GM21576 (cell line): ENCODE data around the gene PLA2R1.

Experiments
- ATAC-seq: cut with Tn5 transposase; IDR thresholded peaks from one replicate; pipeline ENCODE4 v1.9.1; 2021; ENCODE audit warnings: mild to moderate bottlenecking, moderate library complexity; ENCODE audit not compliant: unreplicated experiment

The PLA2R1 gene

DNA sequence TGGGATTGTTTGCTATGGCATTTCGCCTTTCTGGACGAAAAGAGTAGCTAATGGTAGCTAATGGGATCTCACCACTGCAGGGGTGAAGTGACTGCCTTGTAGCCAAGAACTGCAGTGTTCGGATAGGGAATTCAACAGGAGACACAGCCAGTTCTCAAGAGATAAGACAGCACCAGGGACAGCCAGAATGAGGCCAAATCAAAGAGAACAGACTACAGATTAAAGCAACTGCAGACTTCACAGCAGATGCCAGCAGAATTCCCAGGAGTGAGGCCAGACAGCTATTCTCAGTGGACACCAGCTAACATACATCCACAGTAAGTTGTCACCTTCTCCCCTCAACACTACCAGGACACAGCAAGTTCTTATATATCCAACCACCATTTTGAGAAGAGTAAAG lies 124.0 kb downstream of the PLA2R1 start:
- ATAC-seq: no peak

DNA sequence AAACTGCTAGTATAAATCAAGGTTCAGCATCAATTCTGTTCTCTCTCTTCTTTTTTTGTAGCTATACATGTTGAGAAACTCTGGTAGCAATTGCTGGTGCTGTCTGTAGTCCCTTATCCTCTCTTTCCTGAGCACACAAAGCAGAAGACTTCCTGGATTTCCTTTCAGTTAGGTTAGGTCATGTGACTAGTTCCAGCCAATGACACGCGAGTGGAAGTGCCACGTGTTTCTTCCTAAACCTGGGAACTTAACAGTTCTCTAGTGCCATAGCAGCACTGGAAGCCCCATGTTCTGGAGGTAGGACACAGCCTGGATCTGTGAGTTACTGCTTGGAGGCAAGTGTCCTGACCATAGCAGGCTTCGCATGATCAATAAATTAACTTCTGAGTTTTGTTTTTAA lies 125.9 kb downstream of the PLA2R1 start:
- ATAC-seq: no peak

DNA sequence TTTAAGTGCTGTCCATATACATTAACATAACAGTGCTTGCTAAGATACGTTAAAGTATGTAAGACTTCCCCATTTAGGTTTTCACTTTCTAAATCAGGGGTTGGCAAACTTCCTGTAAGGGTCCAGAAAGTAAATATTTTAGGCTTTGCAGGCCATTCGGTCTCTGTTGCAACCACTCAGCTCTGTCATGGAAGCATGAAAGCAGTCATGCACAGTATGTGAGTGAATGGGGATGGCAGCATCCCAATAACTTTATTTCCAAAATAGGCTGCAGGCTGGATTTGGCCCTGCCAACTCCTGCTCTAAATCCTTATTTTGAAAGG lies 128.7 kb downstream of the PLA2R1 start:
- peak; percentile 94 for ATAC-seq

DNA sequence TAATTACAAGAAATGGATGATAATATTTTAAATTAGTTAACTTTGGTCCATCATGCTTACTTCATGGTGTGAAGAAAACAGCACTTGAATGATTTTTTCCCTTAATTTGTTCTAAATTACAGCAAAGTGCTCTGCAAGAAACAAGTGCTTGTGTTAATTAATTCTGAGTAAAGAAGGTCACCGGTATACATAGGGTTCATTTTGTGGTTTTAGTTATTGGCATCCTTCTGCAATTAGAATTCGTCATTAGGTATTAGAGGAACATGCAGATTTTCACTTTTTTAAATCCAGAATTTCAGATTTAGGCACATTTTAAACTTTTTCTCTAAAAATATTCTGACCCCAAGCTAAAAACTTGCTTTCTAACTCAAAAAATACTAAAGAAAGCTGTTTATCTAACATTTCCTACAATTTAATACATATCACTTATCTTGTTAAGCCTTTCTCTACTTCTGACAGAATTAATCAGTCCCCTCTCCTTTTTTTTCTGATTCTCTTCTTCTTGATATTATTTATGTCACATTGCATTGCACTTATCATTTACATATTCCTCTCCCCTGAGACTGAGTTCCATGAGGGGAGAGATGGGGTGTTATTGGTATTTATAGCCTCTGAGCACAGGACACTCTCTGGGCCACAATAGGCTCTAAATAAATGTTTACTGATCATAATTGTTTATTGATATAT lies 129.2 kb downstream of the PLA2R1 start:
- no peak for ATAC-seq

DNA sequence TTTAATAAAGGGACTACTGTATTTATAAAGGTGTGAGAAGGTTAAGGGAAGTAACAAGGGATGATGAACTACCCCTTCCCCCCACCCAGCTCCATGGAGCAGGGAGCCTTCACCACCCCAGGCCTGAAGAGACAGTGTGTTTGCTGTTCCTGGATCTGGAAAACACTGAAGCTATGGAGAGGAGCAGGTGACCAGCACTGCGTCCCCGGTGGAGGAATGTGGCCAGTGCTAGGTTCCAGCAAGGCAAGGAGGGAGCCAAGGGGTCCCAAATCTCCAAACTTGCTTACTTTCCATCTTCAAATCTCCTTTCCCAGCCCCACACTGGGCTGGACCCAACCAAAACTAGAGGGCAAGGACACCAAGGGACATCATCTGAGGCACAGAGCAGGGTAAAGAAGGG lies 135.7 kb downstream of the PLA2R1 start:
- no peak for ATAC-seq

DNA sequence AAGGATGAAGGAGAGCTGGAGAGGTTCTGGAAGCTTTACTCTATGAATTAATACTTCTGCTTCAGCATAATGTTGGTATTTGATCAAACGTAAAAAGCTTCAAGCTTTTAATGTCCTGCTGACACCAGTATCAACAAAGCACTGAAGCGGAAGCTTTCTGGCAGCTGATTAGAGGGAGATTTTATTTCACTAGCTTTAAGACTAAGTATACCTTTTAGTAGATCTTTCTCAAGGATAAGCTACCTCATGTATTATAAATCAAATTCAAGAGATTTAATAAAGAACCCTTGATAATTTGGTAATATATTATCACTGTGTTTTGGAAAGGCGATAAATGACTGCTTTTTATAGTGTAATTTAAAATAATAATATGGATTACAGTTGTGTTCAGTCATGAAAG lies 136.4 kb downstream of the PLA2R1 start:
- no peak for ATAC-seq

DNA sequence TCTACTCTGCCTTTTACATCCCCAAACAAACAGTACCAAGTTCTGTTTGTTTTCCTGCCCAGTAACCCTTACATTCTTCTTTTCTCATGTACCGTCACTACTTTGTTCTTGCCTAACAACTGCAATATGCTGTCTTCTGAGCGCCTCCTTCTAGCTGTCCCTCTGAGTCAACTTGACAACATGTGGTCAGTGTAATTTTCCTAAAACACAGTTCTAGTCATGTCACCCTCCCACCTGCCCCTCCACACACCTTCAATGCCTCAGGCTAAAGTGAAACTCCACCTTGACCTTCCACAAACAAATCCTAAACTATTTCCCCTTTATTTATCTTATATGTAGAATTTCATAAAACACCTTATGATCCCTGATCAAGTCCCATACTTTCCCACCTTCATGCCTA lies 139.9 kb downstream of the PLA2R1 start:
- peak; percentile 50 for ATAC-seq

DNA sequence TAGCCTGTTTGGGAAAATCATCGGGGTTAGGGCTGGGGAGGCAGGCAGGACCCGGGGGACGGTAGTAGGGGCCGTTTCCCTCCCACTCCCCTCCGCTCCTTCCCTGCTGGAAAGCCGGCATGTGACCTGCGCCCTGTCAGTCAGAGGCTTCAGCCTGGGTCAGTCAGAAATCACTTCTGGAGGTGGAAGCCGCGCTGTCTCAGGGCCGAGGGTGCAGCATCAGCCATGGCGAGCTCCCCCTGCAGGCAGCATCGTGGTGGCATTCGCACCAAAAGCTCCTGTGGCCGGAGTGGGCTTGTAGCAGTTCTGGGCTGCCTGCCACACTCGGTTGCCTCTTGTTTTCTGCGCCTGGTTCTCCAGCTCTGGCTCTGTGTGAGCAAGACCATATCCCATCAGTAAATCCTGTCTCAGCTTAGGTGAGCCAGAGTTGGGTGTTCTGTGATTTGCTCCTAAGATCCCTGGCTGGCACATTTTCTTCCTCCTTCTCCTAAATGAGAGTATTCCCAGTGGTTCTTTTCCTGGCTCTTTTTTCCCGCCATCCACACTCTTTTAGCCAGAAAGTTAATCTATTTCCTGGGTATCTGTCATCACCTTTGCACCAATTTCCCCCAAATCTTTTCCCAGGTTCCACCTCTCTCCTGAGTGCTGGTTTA lies 140.5 kb downstream of the PLA2R1 start:
- ATAC-seq: peak; percentile 92

DNA sequence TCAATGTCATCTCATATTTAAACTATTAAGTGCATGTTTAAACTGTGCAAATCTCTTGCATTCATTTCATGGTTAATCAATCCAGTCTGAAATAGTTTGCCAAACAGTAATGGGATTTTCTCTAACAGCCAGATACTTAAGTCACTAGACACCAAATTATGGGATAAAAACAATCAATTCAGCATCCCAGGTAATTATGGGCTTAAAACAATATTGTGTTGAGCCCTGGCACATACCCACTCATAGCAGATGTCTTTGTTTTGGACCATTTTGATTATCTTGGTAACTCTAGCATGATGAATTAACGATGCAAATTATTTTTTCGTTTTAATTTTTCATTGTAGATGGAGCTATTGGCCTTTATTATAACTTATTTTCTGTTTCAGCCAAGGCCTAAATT lies 145.9 kb downstream of the PLA2R1 start:
- no peak for ATAC-seq

DNA sequence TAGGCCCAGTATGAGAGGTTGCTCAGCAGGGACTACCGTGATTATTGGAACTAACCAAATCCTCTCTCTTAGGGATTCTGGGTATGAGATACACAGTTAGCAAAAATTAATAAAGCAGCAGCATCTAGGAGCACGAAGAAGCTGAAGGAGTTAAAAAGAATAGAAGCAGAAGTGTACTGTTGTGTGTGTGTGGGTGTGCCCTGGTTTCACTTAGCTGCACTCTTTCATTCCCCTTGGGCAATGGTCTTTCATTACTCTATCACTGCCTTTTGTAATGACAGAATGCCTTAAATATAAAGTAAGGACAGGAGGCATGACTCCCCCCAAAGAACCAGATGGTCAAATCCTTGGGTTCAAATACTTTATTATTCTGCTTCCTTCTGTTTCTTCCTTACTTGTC lies 148.5 kb downstream of the PLA2R1 start:
- no peak for ATAC-seq

DNA sequence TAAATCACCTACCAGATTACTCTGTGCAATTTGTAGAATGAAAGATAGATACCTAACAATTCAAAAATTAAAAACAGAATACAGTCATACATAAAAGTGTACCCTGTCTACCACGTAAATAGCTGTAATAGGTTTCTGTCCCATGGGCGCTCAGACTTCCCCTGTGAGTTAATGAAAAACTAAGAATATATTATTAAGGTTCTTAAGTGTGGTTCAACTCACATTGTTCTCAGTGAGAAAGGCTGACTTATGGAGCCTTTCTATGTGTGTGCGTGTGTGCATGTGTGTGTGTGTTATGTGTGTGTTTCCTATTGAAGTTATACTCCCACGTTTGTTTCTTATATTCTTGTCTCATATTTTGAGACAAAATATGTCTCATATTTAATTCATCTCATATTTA lies 149.8 kb downstream of the PLA2R1 start:
- ATAC-seq: no peak

DNA sequence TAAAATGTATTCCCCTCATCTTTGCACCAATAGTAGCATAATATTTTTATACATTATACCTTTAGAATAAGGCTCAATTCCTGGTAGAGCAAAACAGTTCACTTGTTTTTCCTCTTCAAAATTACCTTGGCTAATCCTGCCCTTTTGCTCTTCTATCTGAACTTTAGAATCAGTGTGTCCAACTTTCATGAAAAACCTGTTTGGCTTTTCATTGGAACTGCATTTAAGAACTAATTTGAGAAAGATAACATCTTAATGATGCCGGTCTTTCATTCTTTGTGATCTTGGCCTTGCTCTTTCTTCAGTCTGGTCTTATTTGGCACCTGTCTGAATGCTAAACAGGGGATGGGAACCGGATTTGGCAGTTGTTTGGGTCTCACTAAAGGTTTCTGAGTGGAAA lies 151.5 kb downstream of the PLA2R1 start:
- ATAC-seq: no peak

DNA sequence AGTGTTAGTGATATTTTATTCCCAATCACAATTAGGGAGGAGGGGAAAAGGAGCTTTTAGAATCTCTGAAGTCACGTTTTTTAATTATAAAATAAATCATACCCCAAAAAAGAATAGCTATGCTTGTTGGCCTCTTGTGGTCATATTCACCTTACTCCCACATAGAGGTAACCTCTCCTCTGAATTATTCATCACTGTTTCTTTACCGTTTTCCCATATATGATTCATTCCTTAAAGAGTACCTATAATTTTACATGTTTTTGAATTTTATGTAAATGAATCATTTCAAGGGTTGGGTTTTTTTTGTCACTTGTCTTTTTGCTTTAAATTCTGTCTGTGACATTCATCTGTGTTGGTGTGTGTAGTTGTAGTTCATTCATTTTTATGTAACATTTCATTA lies 153.8 kb downstream of the PLA2R1 start:
- ATAC-seq: no peak

DNA sequence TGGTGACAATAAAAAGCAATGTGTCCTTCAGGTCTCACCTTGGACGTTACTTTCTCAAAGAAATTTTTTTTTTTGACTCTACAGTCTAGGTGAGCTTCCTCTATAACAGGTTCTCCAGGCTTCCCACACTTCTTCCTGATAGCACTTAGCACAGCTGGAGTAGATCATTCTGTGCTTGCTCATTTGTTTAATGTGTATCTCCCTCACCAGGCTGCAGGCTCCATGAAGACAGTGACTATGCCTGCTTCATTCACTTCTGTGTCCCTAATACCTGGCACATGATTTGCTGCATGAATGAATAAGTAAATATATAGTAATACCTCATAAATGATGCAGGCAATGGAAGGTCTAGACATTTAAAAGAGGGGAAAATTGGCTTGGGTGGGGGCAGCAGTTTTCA lies 154.5 kb downstream of the PLA2R1 start:
- no peak for ATAC-seq

DNA sequence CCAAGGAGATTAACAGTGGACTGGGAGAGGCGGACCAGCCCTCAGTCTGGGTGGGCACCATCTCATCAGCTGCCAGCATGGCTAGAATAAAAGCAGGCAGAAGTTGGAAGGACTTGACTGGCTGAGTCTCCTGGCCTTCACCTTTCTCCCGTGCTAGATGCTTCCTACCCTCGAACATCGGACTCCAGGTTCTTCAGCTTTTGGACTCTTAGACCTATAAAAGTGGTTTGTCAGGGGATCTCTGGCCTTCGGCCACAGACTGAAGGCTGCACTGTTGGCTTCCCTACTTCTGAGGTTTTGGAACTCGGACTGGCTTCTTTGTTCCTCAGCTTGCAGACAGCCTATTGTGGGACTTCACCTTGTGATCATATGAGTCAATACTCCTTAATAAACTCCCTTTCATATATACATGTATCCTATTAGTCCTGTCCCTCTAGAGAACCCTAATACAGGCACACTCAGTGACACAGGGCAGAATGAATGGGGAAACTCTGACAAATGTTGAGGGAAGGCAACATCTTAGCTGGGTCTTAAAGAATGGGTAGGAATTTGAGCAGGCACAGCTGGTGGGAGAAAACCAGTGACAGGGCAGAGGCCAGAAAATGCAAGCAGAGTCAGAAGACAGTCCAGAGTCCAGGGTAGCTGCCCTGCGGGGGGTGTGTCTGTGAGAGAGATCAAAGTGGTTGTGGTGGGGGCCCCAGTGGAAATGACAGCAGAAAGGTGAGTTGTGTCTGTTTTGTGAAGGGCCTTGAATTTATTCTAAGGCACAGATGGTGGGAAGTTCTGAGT lies 156.3 kb downstream of the PLA2R1 start:
- no peak for ATAC-seq

DNA sequence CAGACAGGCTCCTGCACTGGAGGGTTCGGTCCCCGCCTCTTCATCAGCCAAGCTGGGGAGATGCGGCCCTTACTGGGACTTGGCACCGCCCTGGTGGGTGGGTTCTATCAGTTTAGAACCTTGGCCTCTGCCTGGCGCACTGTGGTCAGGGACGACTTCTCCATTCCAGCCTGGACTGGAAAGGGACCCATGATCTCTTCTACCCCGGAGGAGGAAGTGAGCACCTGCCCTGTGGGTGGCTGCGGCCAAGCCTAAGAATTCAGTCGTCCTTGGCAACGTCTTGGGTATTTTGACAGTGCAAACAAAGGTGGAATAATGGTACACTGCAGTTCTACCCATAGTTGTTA lies 157.5 kb downstream of the PLA2R1 start:
- ATAC-seq: peak; percentile 45

DNA sequence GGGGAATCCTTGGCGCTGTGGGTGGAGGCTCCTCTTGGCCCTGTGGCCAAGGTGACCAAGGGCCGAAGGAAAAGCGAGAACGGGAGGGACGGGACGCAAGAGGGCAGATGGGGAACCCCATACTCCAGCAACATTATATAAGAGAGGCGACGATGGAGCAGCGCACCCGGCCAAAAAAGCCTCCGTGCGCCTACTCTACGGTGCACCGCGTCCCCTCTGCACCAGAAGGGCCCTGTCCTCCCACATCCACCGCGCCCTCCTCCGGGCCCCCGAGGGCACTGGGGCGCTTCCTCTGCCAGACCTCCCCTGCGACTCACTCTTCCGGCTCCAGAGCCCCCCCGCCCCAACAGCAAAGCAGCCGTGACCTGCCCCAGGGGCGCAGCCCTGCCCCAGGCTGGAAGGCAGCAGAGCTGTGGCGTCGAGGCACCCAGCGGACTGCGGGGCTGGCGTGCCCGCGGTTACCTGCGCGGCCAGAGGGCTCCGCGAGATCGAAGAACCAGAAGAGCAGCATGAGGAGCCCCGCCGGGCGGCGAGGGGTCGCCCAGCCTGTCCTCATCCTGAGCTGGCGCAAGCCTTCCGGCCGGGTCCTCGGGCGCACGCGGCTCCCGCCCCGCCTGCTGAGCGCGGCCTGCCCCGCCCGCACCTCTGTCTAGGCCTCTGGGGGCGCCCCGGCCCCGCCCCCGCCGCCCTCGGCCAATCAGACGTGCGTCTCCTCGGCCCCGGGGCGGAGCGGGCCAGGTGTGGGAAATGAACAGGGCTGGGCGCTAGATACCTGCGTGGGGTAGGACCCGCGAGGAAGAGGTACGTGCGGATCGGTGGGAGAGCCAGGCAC lies 158.1 kb downstream of the PLA2R1 start, which contains the start of gene LY75:
Gene LY75, minus strand, starts transcription at position 630 of the 832 bp plus-strand sequence.
- peak; percentile 74 for ATAC-seq

DNA sequence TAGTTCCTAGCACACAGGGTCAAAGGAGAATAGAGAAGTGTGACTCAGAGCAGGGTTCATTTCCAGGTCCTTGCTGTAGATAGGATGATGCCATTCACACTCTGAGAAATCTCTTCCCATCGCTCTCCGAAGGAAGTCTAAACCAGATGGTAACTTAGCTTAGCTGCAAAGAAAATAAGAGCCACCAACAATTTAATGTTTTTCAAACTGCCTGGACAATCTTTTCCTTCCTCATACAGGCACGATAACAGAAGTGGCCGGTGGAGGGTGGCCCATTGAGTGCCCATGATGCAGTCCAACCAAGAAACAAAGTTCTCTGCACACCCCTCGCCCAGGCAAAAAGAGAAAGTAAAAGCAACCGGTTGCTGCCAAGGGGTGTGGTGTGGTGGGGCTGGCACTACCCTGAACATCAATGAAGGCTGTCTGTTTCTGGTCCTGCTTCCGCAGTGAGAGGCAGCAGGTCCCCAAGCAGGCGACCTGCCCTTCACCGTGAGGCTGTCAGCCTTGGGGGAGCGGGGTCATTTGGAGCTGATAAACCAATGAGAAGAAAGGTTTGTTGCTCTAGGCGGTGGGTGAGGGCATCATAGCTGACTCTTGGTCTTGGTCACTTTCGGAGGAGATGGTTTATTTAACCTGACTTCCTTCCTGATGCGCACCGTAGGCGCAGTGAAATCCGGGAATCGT lies 158.8 kb downstream of the PLA2R1 start:
- peak; percentile 33 for ATAC-seq

DNA sequence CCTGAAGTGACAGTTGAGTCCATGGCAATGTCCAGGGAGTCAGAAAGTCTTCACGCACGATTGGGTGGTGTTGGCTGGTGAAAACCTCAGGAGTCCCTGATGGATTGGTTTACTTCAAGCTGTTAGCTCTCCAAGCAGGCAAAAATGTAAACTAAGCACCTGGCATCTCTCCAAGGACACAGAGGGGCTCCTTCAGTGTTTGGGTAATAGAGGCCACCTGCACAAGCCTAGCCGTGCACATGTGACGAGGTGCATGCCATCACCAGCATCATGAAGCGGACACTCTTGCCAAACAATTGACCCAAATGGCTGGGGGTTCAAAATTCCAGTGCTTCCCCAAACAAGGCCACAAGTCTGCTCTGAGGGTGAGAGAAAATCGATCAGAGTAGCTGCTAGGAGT lies 159.7 kb downstream of the PLA2R1 start:
- no peak for ATAC-seq

DNA sequence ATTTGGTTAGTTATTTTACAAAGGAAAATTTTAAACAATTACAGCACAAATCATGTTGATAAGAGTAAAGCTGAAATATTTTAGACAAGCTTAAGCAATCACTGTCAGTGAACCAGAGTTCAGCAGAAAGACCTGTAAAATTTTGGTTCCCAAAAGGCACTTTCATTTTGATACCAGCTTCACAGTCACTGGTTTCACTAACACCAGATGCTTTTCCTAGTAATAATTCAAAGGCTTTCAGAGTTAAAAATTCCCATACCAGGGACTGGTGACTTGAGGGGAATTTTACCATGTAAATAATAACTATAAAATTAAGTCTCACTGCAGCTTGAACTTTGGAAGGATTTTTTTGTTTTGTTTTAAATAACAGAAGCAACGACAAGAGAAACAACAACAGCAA lies 162.1 kb downstream of the PLA2R1 start:
- no peak for ATAC-seq

DNA sequence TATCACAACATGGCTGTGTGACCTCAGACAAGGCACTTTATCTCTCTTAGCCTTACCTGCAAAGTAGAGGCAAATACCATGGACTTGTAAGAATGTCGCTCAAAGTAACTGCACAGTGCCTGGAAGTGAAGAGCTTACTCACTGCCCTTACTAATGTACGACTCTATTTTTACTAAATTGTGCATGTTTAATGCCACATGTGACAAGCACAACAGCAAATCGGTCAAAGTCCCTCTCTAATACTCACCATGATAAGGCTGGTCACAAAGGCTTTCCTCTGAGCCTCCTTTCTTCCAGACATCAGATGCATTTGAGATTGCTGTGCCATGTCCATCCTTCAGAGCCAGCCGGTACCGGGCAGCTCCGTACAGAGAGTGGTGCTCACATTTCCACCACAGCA lies 164.0 kb downstream of the PLA2R1 start:
- no peak for ATAC-seq
